Tibial nerve (tissue), 4 donors: ENCODE data around the gene NCAPG2.

Experiments used
- CTCF ChIP-seq, 5 experiments: fragments of 200-600 bp in 3 of 5; fragments of 450-650 bp in 2 of 5; sonication (generic) in 3 of 5; IDR thresholded peaks; one replicate each; pipeline ENCODE4 v1.5.1; 2016 to 2019; ENCODE audit warnings: antibody characterized with exemption in 5 of 5, mild to moderate bottlenecking in 3 of 5, moderate library complexity in 2 of 5
- EP300 ChIP-seq, 2 donors: sonication (generic); formaldehyde crosslinking; IDR thresholded peaks; one replicate each; pipeline ENCODE4 v1.6.1; 2017; ENCODE audit warnings: antibody characterized with exemption in 2 of 2, mild to moderate bottlenecking in 1 of 2
- POLR2A ChIP-seq, 2 donors: fragments of 450-650 bp; IDR thresholded peaks; one replicate each; pipeline ENCODE4 v1.6.1; 2017; ENCODE audit warnings: antibody characterized with exemption in 2 of 2, mild to moderate bottlenecking in 2 of 2, moderate library complexity in 2 of 2

GRCh38 chr7:158720112-158720511, 15.5 kb upstream of the NCAPG2 start:
- no peak for TF ChIP-seq CTCF (IDR thresholded peaks at IDR 0.05)
- TF ChIP-seq EP300 (IDR thresholded peaks at IDR 0.05): no peak
- TF ChIP-seq POLR2A (IDR thresholded peaks at IDR 0.05): no peak
